Fibroblast of pulmonary artery (primary cell): ENCODE data around the gene SLC30A1.
"Not testable (repeated sequence)": the region's sequence is repeated elsewhere in the genome, so short reads cannot be mapped to it uniquely, and the experiment has no call there.

Experiments used
- DNase-seq: peaks from one replicate; pipeline ENCODE4 v3.0.0-alpha.2; 2010; ENCODE audit warnings: low read depth
- H3K4me3 ChIP-seq: replicated peaks from 2 replicates; pipeline ENCODE4 v1.5.1; 2011; ENCODE audit warnings: low read depth, mild to moderate bottlenecking, control low read depth, low read length, moderate library complexity
- CTCF ChIP-seq: IDR thresholded peaks from 2 replicates; pipeline ENCODE4 v1.5.1; 2011; ENCODE audit warnings: mild to moderate bottlenecking, control low read depth, low read length, inconsistent platforms; ENCODE audit errors: missing control alignments

SLC30A1 gene

GRCh38 chr1:211576717-211577116 is 2.2 kb downstream of the SLC30A1 start:
- no peak for DNase-seq
- H3K4me3 ChIP-seq, result peak overlapping the region; percentile 70
- no peak for TF ChIP-seq CTCF

DNA sequence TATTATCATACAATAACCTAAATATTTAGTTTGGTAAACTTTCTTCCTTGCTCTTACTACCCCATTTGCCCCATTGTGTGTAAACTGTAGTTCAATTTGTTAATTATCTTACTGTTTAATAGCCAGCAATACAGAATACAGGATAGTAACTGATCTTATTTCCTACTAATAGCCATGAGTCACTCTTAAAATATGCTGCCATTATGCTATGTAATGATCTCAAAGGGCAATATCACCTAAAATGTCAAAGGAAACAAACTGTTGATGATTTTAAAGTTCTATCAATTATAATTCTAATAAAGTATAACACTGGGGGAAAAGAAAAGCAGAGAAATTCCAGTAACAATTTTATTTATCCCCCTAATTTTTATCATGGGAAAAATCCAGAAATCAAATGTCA is 4.3 kb downstream of the SLC30A1 start:
- no peak for DNase-seq
- H3K4me3 ChIP-seq, result no peak overlapping the region
- no peak for TF ChIP-seq CTCF

GRCh38 chr1:211571998-211572397 is 7.0 kb downstream of the SLC30A1 start:
- TF ChIP-seq CTCF, result no peak
- DNase-seq, result no peak
- H3K4me3 ChIP-seq, result no peak overlapping the region

DNA sequence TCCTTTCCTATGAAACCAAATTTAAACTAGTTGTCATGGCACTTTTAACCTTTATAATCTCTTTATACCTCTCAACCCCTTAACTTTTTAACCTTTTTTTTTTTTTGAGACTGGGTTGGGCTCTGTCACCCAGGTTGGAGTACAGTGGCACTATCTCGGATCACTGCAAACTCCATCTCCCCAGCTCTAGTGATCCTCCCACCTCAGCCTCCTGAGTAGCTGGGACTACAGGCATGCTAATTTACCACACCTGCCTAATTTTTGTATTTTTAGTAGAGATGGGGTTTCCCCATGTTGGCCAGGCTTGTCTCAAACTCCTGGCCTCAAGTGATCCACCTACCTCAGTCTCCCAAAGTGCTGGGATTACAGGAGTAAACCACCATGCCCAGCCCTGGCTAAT is 8.6 kb downstream of the SLC30A1 start:
- not testable (repeated sequence) for DNase-seq, H3K4me3 ChIP-seq

- no peak for TF ChIP-seq CTCF
- no peak for DNase-seq
- no peak overlapping the region for H3K4me3 ChIP-seq
These were observed 12.4 kb downstream of the SLC30A1 start for GRCh38 chr1:211566431-211567025.

DNA sequence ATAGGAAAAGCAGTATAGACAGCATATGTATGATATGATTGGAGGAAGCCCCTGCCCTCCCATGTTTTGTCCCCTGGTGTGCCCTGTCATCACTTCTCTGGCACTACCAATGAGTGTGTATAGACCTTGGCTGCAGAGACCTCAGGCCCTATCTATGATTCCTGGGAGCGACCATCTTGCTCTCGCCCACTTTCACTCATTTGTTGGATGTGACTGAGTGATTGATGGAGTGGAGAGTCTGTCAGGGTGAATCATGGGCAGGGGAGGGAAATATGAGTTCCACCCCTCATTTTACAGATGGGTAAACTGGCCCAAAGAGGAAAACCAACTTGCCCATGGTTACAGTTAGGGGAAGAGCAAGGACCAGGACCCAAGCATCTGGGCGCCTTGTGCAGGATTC is 14.9 kb downstream of the SLC30A1 start:
- H3K4me3 ChIP-seq, result no peak overlapping the region
- DNase-seq, result no peak
- no peak for TF ChIP-seq CTCF

GRCh38 chr1:211559222-211560010 is 19.5 kb downstream of the SLC30A1 start:
- no peak for DNase-seq
- H3K4me3 ChIP-seq, result no peak overlapping the region
- no peak for TF ChIP-seq CTCF
